Epithelial cell of prostate (primary cell): ENCODE measurements around the gene BNIP5.
A peak's percentile ranks its signal among the peaks of the same experiment; 100 is the strongest.

Experiments used
- DNase-seq: peaks from one replicate; pipeline ENCODE4 v3.0.0-alpha.2; 2011; ENCODE audit warnings: low read depth, low spot score
- H3K27ac ChIP-seq: fragments of 450-650 bp; 2 replicates; pipeline ENCODE4 v1.5.1; 2017; ENCODE audit warnings: mild to moderate bottlenecking

BNIP5 gene

GRCh38 chr6:36273802-36274514, 62.7 kb downstream of the BNIP5 start:
- H3K27ac ChIP-seq = no peak overlapping the region
- DNase-seq = no peak

- H3K27ac ChIP-seq = no peak overlapping the region
- DNase-seq = no peak
Observed at GRCh38 chr6:36273067-36273466, 63.6 kb downstream of the BNIP5 start.

DNA sequence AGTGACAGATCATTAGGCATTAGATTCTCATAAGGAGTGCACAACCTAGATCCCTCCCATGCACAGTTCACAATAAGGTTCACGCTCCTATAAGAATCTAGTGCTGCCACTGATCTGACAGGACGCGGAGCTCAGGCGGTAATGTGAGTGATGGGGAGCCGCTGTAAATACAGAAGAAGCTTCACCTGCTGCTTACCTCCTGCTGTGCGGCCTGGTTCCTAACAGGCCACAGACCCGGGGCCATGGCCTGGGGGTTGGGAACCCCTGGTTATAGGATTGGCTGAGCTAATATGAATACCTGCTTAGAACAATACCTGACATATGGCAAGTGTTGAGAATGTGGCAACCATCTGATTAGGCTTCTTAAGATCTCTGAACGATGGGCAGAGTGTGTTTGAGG, 64.5 kb downstream of the BNIP5 start:
- H3K27ac ChIP-seq = no peak overlapping the region
- no peak for DNase-seq

DNA sequence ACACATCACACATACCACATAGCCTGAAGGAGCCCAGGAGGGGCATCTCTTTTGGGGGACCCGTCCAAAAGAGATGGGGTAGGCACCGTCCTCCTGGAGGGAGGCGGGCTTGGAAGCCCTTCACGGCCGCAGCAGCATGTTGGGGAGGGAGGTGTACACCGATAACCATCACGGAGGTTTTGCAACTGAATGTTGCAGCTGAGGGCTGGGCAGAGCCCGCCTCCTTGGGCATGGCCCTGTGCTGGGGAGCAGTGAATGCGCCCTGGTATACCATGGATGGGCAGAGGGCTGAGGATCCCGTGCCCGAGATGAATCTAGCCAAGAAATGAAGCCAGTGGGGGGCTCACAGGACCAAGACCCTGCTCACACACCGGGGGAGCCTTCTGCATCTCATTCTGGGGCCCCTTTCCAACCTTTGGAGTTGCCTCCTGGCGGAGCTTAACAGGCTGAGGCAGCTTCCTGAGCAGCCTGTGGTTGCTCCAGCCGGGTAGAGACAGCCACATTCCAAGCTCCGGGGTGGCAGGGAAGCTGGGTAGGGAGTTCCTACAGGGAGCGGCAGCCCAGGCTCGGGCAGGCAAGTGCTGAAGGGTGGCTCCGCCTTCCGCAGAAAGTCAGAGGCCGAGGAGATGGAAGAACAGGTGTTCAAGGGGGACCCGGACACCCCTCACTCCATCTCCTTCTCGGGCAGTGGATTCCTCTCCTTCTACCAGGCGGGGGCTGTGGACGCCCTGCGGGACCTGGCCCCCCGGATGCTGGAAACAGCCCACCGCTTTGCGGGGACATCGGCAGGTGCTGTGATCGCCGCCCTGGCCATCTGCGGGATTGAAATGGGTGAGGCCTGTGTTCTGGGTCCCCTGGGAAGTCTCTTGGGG, 66.6 kb downstream of the BNIP5 start, which contains the start of gene PNPLA1:
TSS of gene PNPLA1 (plus strand) at position 227 of the 872 bp plus-strand sequence. CDS start at position 627, 400 bp downstream.
- H3K27ac ChIP-seq = peak within 1 kb of the TSS; percentile 63
- peak; percentile 40 for DNase-seq

GRCh38 chr6:36268478-36269275, 68.0 kb downstream of the BNIP5 start:
- H3K27ac ChIP-seq = no peak overlapping the region
- no peak for DNase-seq

DNA sequence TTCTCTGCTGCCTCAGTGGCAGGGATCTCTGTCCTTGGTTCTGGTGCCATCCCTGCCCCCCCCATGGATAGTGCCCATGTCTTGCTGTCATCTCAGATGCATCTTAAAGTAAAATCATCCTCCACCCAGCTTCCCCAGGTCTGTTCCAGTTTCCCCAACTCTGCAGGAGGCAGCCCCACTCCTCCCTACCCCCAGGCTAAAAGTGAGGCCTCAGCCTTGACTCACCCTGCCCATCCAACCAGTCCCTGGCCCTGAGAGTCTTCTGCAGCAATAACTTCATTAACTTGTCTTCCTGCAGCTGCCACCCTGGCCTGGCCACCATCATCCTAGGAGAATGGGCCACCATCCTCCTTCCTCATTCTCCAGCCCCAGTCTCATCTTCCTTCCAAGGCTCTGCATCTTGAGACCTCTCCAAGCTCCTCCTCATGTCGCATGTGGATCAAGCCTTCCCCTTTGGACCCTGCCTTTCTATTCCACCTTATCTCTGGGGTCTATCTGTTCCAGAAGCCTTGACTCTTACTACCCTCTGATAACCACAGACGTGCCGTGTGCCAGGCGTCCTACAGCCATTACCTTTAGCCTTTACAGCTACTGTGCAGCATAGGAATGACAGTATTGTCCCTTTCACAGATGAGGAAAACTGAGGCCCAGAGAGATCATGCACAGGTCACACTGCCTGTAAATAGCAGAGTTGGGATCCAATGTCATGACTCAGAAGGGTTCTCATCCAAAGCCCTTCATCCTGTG, 68.8 kb downstream of the BNIP5 start:
- H3K27ac ChIP-seq = no peak overlapping the region
- DNase-seq = no peak

- no peak overlapping the region for H3K27ac ChIP-seq
- DNase-seq = no peak
Observed at GRCh38 chr6:36266913-36267644, 69.6 kb downstream of the BNIP5 start.
